ENCODE measurements around the gene IL32.
"Not testable (repeated sequence)": the region's sequence is repeated elsewhere in the genome, so short reads cannot be mapped to it uniquely, and the experiment has no call there.

The IL32 gene

GRCh38 chr16:3053330-3053710, 12.1 kb upstream of the IL32 start:
- DNase-seq: not testable (repeated sequence)

- no peak for DNase-seq
Measured at GRCh38 chr16:3054965-3055733, 10.3 kb upstream of the IL32 start.

- DNase-seq: not testable (repeated sequence)
Measured at GRCh38 chr16:3055734-3056115, 9.7 kb upstream of the IL32 start.

- no peak for DNase-seq
Measured at GRCh38 chr16:3056336-3057180, 8.9 kb upstream of the IL32 start.

- no peak for DNase-seq
Measured at GRCh38 chr16:3057181-3058138, 8.0 kb upstream of the IL32 start.

GRCh38 chr16:3058139-3059030, 7.1 kb upstream of the IL32 start:
- no peak for DNase-seq

- DNase-seq: peak; percentile 94
Measured at GRCh38 chr16:3059041-3059722, 6.3 kb upstream of the IL32 start.

- DNase-seq: no peak
Measured at GRCh38 chr16:3059723-3060242, 5.7 kb upstream of the IL32 start.

- DNase-seq: no peak
Measured at GRCh38 chr16:3060339-3061127, 4.9 kb upstream of the IL32 start.

GRCh38 chr16:3062553-3062952, 2.9 kb upstream of the IL32 start:
- no peak for DNase-seq

- DNase-seq: no peak
Measured at GRCh38 chr16:3063625-3064386, 1.6 kb upstream of the IL32 start.

- no peak for DNase-seq
Measured at GRCh38 chr16:3065742-3066439, 451 bp downstream of the IL32 start.

GRCh38 chr16:3066440-3066748, 954 bp downstream of the IL32 start:
- DNase-seq: no peak

GRCh38 chr16:3068487-3068886, 3.0 kb downstream of the IL32 start:
- DNase-seq: no peak

- DNase-seq: not testable (repeated sequence)
Measured at GRCh38 chr16:3069146-3069545, 3.7 kb downstream of the IL32 start.

- DNase-seq: no peak
Measured at GRCh38 chr16:3070608-3071111, 5.2 kb downstream of the IL32 start.

- no peak for DNase-seq
Measured at GRCh38 chr16:3071655-3072054, 6.2 kb downstream of the IL32 start.

- not testable (repeated sequence) for DNase-seq
Measured at GRCh38 chr16:3072148-3072547, 6.7 kb downstream of the IL32 start.
